ENCODE results near the gene ZFYVE27. TPM values are rescaled to one million over a fixed set of nuclear protein-coding genes. Genes with fewer than 3 reads are reported as not detected.

Gene ZFYVE27
- total RNA-seq, 1 experiment from 2014 or later, result 16.9 TPM

GRCh38 chr10:97761331-97761865, 24.5 kb downstream of the ZFYVE27 start:
- no peak overlapping the region for H3K4me3 ChIP-seq (ENCODE audit: low read length)
- H3K27me3 ChIP-seq (ENCODE audit: low read length), result no peaks in the 10 kb centered on the region
- no peaks in the 10 kb centered on the region for H3K4me1 ChIP-seq (ENCODE audit: low read length)
- no peak overlapping the region for H3K9ac ChIP-seq (ENCODE audit: low read length)
- DNase-seq, result no peak
- H3K9me2 ChIP-seq (replicated peaks; ENCODE audit: insufficient read depth, low read length), result no peaks in the 10 kb centered on the region
- no peak overlapping the region for H3K4me2 ChIP-seq (ENCODE audit: low read depth, low read length, poor library complexity, severe bottlenecking)
- H3K36me3 ChIP-seq (ENCODE audit: insufficient read depth, low read length), result no peaks in the 10 kb centered on the region
- H3K27ac ChIP-seq (ENCODE audit: low read length), result no peak overlapping the region
- H4K20me1 ChIP-seq (ENCODE audit: insufficient read depth, low read depth, low read length), result no peaks in the 10 kb centered on the region
- H3K9me3 ChIP-seq (ENCODE audit: low read length), result no peaks in the 10 kb centered on the region
- H3K79me2 ChIP-seq (ENCODE audit: low read length), result no peaks in the 10 kb centered on the region
- no peak overlapping the region for H2AFZ ChIP-seq (ENCODE audit: low read length)

GRCh38 chr10:97762056-97762455, 25.1 kb downstream of the ZFYVE27 start:
- Histone ChIP-seq H3K4me1 (ENCODE audit: low read length) (no peaks in the 10 kb centered on the region), H3K4me3 (ENCODE audit: low read length) (no peak overlapping the region), H3K4me2 (ENCODE audit: low read depth, low read length, poor library complexity, severe bottlenecking) (no peak overlapping the region), H3K9ac (ENCODE audit: low read length) (no peak overlapping the region), H3K36me3 (ENCODE audit: insufficient read depth, low read length) (no peaks in the 10 kb centered on the region), H4K20me1 (ENCODE audit: insufficient read depth, low read depth, low read length) (no peaks in the 10 kb centered on the region), H2AFZ (ENCODE audit: low read length) (no peak overlapping the region), H3K27ac (ENCODE audit: low read length) (no peak overlapping the region), H3K79me2 (ENCODE audit: low read length) (no peaks in the 10 kb centered on the region), H3K27me3 (ENCODE audit: low read length) (no peaks in the 10 kb centered on the region), H3K9me2 (replicated peaks; ENCODE audit: insufficient read depth, low read length) (no peaks in the 10 kb centered on the region), H3K9me3 (ENCODE audit: low read length) (no peaks in the 10 kb centered on the region)
- DNase-seq, result no peak

DNA sequence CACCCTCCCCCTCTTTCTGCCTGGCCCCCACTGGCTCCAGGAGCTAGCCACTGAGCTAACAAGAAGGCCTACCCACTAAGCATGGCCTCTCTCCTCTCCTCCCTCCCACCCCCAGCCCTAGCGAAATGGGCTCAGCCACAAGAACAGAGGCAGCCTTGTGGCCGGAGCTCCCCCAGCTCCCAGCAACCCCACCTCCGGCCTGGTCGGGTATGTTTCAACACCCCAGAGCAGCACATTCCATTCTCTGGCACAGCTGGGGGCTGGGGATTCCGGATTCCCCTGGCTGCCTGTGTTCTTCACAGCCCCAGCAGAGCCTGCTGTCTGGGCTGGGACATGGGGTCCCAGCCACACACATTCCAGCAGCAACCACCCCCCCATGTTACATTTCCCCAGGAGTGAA, 25.9 kb downstream of the ZFYVE27 start:
- Histone ChIP-seq H3K9ac (ENCODE audit: low read length) (no peak overlapping the region), H3K27ac (ENCODE audit: low read length) (no peak overlapping the region), H2AFZ (ENCODE audit: low read length) (no peak overlapping the region), H3K36me3 (ENCODE audit: insufficient read depth, low read length) (no peaks in the 10 kb centered on the region), H3K9me3 (ENCODE audit: low read length) (no peaks in the 10 kb centered on the region), H3K9me2 (replicated peaks; ENCODE audit: insufficient read depth, low read length) (no peaks in the 10 kb centered on the region), H3K4me1 (ENCODE audit: low read length) (no peaks in the 10 kb centered on the region), H3K79me2 (ENCODE audit: low read length) (no peaks in the 10 kb centered on the region), H3K27me3 (ENCODE audit: low read length) (no peaks in the 10 kb centered on the region), H3K4me2 (ENCODE audit: low read depth, low read length, poor library complexity, severe bottlenecking) (no peak overlapping the region), H4K20me1 (ENCODE audit: insufficient read depth, low read depth, low read length) (no peaks in the 10 kb centered on the region), H3K4me3 (ENCODE audit: low read length) (no peak overlapping the region)
- DNase-seq, result no peak

DNA sequence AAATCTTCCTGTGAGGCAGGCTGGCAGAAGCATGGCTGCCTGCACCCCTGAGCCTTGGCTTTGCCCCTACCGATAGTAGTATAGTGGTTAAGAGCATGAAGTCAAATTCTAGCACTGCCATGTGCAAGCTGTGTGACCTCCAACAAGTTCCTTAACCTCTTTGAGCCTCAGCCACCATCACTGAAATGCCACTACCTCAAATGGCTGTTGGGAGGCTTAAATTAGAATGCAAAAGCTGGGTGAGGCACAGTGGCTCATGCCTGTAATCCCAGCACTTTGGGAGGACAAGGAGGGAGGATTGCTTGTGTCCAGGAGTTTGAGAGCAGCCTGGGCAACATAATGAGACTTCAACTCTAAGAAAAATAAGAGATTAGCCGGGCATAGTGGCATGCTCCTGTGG, 26.5 kb downstream of the ZFYVE27 start:
- H4K20me1 ChIP-seq (ENCODE audit: insufficient read depth, low read depth, low read length), result no peaks in the 10 kb centered on the region

GRCh38 chr10:97763947-97764346, 27.0 kb downstream of the ZFYVE27 start:
- Histone ChIP-seq H3K27ac (ENCODE audit: low read length) (no peak overlapping the region), H3K9ac (ENCODE audit: low read length) (no peak overlapping the region), H3K9me2 (replicated peaks; ENCODE audit: insufficient read depth, low read length) (no peaks in the 10 kb centered on the region), H3K4me1 (ENCODE audit: low read length) (no peaks in the 10 kb centered on the region), H2AFZ (ENCODE audit: low read length) (no peak overlapping the region), H3K9me3 (ENCODE audit: low read length) (no peaks in the 10 kb centered on the region), H3K4me2 (ENCODE audit: low read depth, low read length, poor library complexity, severe bottlenecking) (no peak overlapping the region), H3K4me3 (ENCODE audit: low read length) (no peak overlapping the region), H4K20me1 (ENCODE audit: insufficient read depth, low read depth, low read length) (no peaks in the 10 kb centered on the region), H3K36me3 (ENCODE audit: insufficient read depth, low read length) (no peaks in the 10 kb centered on the region), H3K79me2 (ENCODE audit: low read length) (no peaks in the 10 kb centered on the region), H3K27me3 (ENCODE audit: low read length) (no peaks in the 10 kb centered on the region)
- DNase-seq, result no peak

More for the DNA sequence above, 26.5 kb downstream of the ZFYVE27 start:
- Histone ChIP-seq H3K4me1 (ENCODE audit: low read length) (no peaks in the 10 kb centered on the region), H3K4me3 (ENCODE audit: low read length) (no peak overlapping the region), H2AFZ (ENCODE audit: low read length) (no peak overlapping the region), H3K9me2 (replicated peaks; ENCODE audit: insufficient read depth, low read length) (no peaks in the 10 kb centered on the region), H3K36me3 (ENCODE audit: insufficient read depth, low read length) (no peaks in the 10 kb centered on the region), H3K79me2 (ENCODE audit: low read length) (no peaks in the 10 kb centered on the region), H3K4me2 (ENCODE audit: low read depth, low read length, poor library complexity, severe bottlenecking) (no peak overlapping the region), H3K27me3 (ENCODE audit: low read length) (no peaks in the 10 kb centered on the region), H3K27ac (ENCODE audit: low read length) (no peak overlapping the region), H3K9me3 (ENCODE audit: low read length) (no peaks in the 10 kb centered on the region), H3K9ac (ENCODE audit: low read length) (no peak overlapping the region)
- no peak for DNase-seq

DNA sequence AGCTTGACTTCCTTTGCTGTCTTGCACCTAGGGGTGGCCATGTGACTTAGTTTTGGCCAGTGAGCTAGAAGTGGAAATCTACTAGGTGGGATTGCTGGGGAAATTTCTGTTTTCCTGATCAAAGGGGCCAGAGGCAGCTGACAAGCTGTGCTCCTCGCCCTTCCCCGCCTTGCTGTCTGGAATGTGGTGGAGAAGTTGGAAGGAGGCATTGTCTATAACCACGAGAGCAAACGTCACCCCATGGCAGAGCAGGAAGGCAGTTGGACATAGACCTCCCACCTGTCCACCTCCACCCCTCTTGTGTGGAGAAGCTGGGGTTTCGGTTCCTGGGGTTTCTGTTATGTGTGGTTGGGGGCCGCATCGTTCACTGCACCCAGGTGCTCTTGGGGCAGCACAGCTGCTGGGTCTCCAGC, 27.6 kb downstream of the ZFYVE27 start:
- no peaks in the 10 kb centered on the region for H4K20me1 ChIP-seq (ENCODE audit: insufficient read depth, low read depth, low read length)
- no peaks in the 10 kb centered on the region for H3K9me3 ChIP-seq (ENCODE audit: low read length)
- no peak overlapping the region for H3K9ac ChIP-seq (ENCODE audit: low read length)
- no peak overlapping the region for H2AFZ ChIP-seq (ENCODE audit: low read length)
- H3K4me1 ChIP-seq (ENCODE audit: low read length), result no peaks in the 10 kb centered on the region
- no peaks in the 10 kb centered on the region for H3K9me2 ChIP-seq (replicated peaks; ENCODE audit: insufficient read depth, low read length)
- no peaks in the 10 kb centered on the region for H3K27me3 ChIP-seq (ENCODE audit: low read length)
- no peak for DNase-seq
- no peaks in the 10 kb centered on the region for H3K79me2 ChIP-seq (ENCODE audit: low read length)
- H3K36me3 ChIP-seq (ENCODE audit: insufficient read depth, low read length), result no peaks in the 10 kb centered on the region
- no peak overlapping the region for H3K4me3 ChIP-seq (ENCODE audit: low read length)
- H3K27ac ChIP-seq (ENCODE audit: low read length), result no peak overlapping the region
- H3K4me2 ChIP-seq (ENCODE audit: low read depth, low read length, poor library complexity, severe bottlenecking), result no peak overlapping the region

DNA sequence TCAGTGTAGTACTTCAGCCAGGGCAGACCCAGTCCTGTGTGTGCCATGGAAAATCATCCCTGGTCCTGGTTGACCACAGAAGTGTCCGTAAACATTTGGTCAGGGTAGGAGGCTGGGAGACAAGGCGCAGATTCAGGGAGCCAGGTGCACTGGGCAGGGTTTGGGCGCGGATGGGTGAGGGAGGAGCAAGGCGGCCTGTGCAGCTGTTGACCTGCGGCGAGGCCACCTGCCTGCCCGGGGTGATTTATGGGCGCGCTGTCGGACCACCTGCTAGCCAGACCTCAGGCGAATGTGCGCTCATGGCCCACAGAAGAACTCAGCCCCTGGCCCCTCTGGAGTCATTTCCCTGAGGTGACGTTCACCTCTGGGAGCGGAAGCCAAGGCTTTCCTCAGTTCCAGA, 28.3 kb downstream of the ZFYVE27 start:
- Histone ChIP-seq H2AFZ (ENCODE audit: low read length) (no peak overlapping the region), H3K27ac (ENCODE audit: low read length) (no peak overlapping the region), H3K27me3 (ENCODE audit: low read length) (no peaks in the 10 kb centered on the region), H3K9ac (ENCODE audit: low read length) (no peak overlapping the region), H3K4me3 (ENCODE audit: low read length) (no peak overlapping the region), H3K4me2 (ENCODE audit: low read depth, low read length, poor library complexity, severe bottlenecking) (no peak overlapping the region), H3K79me2 (ENCODE audit: low read length) (no peaks in the 10 kb centered on the region), H4K20me1 (ENCODE audit: insufficient read depth, low read depth, low read length) (no peaks in the 10 kb centered on the region), H3K9me2 (replicated peaks; ENCODE audit: insufficient read depth, low read length) (no peaks in the 10 kb centered on the region), H3K9me3 (ENCODE audit: low read length) (no peaks in the 10 kb centered on the region), H3K4me1 (ENCODE audit: low read length) (no peaks in the 10 kb centered on the region), H3K36me3 (ENCODE audit: insufficient read depth, low read length) (no peaks in the 10 kb centered on the region)
- DNase-seq, result no peak

- Histone ChIP-seq H3K4me1 (ENCODE audit: low read length) (no peaks in the 10 kb centered on the region), H3K9me3 (ENCODE audit: low read length) (no peaks in the 10 kb centered on the region), H3K9me2 (replicated peaks; ENCODE audit: insufficient read depth, low read length) (no peaks in the 10 kb centered on the region), H4K20me1 (ENCODE audit: insufficient read depth, low read depth, low read length) (no peaks in the 10 kb centered on the region), H3K9ac (ENCODE audit: low read length) (no peak overlapping the region), H3K27ac (ENCODE audit: low read length) (no peak overlapping the region), H3K79me2 (ENCODE audit: low read length) (no peaks in the 10 kb centered on the region), H3K4me3 (ENCODE audit: low read length) (no peak overlapping the region), H3K27me3 (ENCODE audit: low read length) (no peaks in the 10 kb centered on the region), H2AFZ (ENCODE audit: low read length) (no peak overlapping the region), H3K36me3 (ENCODE audit: insufficient read depth, low read length) (no peaks in the 10 kb centered on the region), H3K4me2 (ENCODE audit: low read depth, low read length, poor library complexity, severe bottlenecking) (no peak overlapping the region)
- DNase-seq, result no peak
These were observed 29.3 kb downstream of the ZFYVE27 start for GRCh38 chr10:97766106-97766810.
